ENCODE results near the gene ZNF335. TPM values are rescaled to one million over a fixed set of nuclear protein-coding genes. Genes with fewer than 3 reads are reported as not detected.

ZNF335 gene
- total and polyA plus RNA-seq, 2 donors (not counting 3 experiments of a cell fraction or from before 2014, with no cell fraction given), result 17.3 to 22.8 TPM

DNA sequence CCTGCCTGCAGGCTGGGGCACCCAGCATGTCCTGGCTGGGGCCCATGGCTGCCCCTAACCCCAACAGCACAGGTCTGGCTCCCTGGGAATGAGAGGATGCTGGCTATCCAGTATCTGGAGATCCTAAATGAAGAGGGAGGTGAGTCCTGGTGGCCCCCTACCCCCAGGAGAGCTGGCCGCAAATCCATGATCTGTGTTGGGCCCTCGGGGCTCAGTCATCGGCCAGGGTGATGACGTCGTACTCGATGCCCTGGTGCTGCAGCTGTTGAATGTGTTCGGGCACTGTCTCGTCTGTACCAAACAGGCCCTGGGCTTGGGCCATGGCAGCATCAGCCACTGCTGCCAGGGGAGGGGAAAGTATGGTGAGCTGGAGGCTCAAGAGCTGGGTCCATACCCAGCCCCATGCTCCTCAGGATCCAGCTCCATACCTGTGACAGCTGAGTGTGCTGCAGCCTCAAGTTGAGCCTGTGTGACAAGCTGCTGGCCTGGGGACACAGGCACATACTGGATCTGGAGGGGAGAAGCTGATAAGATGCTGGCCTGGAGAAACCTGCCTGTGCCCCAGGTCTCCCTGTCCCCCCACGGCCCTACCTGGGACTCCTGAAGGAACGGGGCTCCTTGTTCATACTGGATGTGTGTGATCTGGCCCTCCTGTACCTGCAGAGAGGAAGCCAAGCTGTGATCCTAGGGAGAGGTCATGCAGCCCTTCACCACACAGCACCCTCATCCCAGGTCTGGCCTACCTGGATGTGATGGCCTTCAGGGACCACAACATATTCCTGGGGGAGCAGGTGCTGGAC is 23.1 kb downstream of the ZNF335 start:
- Histone ChIP-seq H3K27me3 (ENCODE audit: control insufficient read depth in 2 of 2, insufficient read depth in 2 of 2, low read length in 2 of 2) (no peaks in the 10 kb centered on the region), H2AFZ (ENCODE audit: low read depth, low read length) (no peak overlapping the region), H3K36me3 (ENCODE audit: control insufficient read depth in 2 of 2, extremely low read depth in 1 of 2, insufficient read depth in 2 of 2, low read length in 2 of 2) (peaks cover 7 to 81% of the 10 kb centered on the region in 2 experiments), H4K20me1 (replicated peaks; ENCODE audit: control insufficient read depth, extremely low read depth, insufficient read depth, low read length) (no peaks in the 10 kb centered on the region), H3K9me3 (replicated peaks; ENCODE audit: control insufficient read depth, insufficient read depth, low read length) (no peaks in the 10 kb centered on the region), H3K9me1 (replicated peaks; ENCODE audit: control insufficient read depth, extremely low read depth, insufficient read depth, low read length) (no peaks in the 10 kb centered on the region), H3K4me2 (ENCODE audit: insufficient read depth, low read length) (no peak overlapping the region), H3K4me3 (replicated peaks in 1 of 3; ENCODE audit: insufficient read depth in 1 of 3, low read depth in 1 of 3, low read length in 3 of 3) (no peak overlapping the region), H3K79me2 (ENCODE audit: control insufficient read depth, insufficient read depth, low read length) (no peaks in the 10 kb centered on the region), H3K9ac (replicated peaks; ENCODE audit: extremely low read depth, insufficient read depth, low read length) (no peak overlapping the region), H3K27ac (ENCODE audit: insufficient read depth, low read depth, low read length) (no peak overlapping the region), H3K4me1 (ENCODE audit: control insufficient read depth, extremely low read depth, insufficient read depth, low read length) (no peaks in the 10 kb centered on the region)
- DNase-seq (ENCODE audit: low read depth, low spot score) (no peak), FAIRE-seq (no peak)
- TF ChIP-seq GATA2 (IDR thresholded peaks at IDR 0.05; ENCODE audit: insufficient read depth, insufficient read length, low read depth, low read length) (no peak), MYC (IDR thresholded peaks at IDR 0.05; ENCODE audit: low read depth, low read length) (no peak), FOS (IDR thresholded peaks at IDR 0.05; ENCODE audit: borderline replicate concordance, insufficient read depth, low read length) (no peak), POLR2A (IDR thresholded peaks at IDR 0.05; ENCODE audit: low read depth, low read length) (no peak), JUN (IDR thresholded peaks at IDR 0.05; ENCODE audit: borderline replicate concordance, insufficient read depth, insufficient read length, low read depth) (no peak), EZH2 (IDR thresholded peaks at IDR 0.05; ENCODE audit: borderline replicate concordance, low read depth, low read length, severe bottlenecking) (no peak), CTCF (IDR thresholded peaks at IDR 0.05; ENCODE audit: extremely low read depth in 1 of 2, insufficient read depth in 1 of 2, low read depth in 1 of 2, low read length in 2 of 2) (no peak), POLR2AphosphoS5 (IDR thresholded peaks at IDR 0.05; ENCODE audit: insufficient read depth, low read depth, low read length) (no peak)
- TF ChIP-seq, protein P1, sequence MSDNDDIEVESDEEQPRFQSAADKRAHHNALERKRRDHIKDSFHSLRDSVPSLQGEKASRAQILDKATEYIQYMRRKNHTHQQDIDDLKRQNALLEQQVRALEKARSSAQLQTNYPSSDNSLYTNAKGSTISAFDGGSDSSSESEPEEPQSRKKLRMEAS (IDR thresholded peaks at IDR 0.05; ENCODE audit: insufficient read depth, insufficient read length), result no peak
- intact Hi-C loops (cut with micrococcal nuclease), result no loop called here
- dilution Hi-C loops (cut with MboI; ENCODE audit: extremely low pct_ligation_motif_present, low sequenced_read_pairs), result no loop called here
- TSS peak; percentile 37 for BruUV-seq (replicated peaks)
- ChIA-PET CTCF (interaction anchor here (0.8 to 1.9 kb wide), 7 partner anchors 9 to 150 kb away, joined by 3 to 18 read pairs (median 4); no protein-coding TSS in a partner anchor), POLR2A (interaction anchor here (1.9 kb wide), 2 partner anchors 13 to 14 kb away, joined by 4 to 8 read pairs; partner anchors contain the start of gene PCIF1)
